Measurements from ENCODE around the gene TPRX1. TPM values are rescaled to one million over a fixed set of nuclear protein-coding genes. Genes with fewer than 3 reads are reported as not detected.

Gene TPRX1, protein sequence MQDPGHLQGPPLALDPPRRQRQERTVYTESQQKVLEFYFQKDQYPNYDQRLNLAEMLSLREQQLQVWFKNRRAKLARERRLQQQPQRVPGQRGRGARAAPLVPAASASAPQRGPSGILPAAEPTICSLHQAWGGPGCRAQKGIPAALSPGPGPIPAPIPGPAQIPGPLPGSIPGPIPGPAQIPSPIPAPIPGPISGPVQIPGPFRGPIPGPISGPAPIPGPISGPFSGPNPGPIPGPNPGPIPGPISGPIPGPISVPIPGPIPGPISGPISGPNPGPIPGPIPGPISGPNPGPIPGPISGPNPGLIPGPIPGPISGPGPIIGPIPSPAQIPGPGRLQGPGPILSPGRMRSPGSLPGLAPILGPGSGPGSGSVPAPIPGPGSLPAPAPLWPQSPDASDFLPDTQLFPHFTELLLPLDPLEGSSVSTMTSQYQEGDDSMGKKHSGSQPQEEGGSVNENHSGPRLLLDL
- total RNA-seq: not detected in 2 replicates

DNA sequence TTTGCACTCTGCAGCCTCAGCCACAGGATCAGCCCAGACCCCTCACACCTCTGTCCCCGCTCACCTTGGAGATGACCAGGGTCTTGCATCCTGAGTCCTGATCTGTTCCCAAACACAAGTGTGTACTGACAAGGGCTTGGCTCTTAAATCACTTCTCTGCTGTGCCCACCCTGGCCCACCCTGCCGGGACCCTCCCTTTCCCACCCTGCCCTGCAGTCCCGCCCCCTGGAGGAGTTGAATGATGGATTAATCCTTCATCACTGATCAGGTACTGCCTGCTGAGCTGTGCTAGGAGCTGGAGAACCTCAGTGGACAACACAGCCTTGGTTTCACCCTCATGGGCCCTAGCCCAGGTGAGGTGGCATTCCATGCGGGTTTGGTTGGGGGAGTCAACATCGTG is at the start of gene TPRX1:
Gene TPRX1 (minus strand): TSS at position 101 of the 400 bp plus-strand sequence. CDS start 12 bp downstream, at position 89.

DNA sequence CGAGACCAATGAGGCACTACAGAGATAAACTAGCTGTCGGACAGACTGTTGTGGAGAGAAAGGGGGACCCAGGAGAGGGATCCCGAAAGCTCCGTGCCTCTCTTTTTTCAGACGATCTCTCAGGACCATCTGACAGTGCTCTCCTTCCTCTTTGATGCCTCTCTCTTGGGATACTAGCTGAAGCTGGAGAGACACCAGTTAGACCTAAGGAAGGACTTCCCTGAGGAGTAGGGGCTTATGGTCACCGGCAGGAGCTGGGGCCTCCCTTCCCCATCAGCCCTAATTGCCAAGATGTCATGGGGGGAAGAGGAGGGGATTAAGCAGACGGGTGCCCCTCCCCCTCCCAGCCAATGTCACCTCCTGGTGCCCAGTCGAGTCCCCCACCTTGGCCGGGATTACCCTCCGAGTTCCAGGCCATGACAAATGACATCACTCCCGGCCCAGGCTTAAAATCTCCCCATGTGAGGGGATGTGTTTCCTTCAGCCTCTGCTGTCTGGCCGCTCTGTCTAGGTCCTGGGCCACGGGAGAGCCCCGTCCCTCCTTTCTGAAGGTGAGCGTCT is 17.2 kb upstream of the TPRX1 start, which contains the start of gene CRX:
Gene CRX (plus strand): TSS at position 478 of the 561 bp plus-strand sequence. CDS start 12,507 bp downstream, outside the sequence.

DNA sequence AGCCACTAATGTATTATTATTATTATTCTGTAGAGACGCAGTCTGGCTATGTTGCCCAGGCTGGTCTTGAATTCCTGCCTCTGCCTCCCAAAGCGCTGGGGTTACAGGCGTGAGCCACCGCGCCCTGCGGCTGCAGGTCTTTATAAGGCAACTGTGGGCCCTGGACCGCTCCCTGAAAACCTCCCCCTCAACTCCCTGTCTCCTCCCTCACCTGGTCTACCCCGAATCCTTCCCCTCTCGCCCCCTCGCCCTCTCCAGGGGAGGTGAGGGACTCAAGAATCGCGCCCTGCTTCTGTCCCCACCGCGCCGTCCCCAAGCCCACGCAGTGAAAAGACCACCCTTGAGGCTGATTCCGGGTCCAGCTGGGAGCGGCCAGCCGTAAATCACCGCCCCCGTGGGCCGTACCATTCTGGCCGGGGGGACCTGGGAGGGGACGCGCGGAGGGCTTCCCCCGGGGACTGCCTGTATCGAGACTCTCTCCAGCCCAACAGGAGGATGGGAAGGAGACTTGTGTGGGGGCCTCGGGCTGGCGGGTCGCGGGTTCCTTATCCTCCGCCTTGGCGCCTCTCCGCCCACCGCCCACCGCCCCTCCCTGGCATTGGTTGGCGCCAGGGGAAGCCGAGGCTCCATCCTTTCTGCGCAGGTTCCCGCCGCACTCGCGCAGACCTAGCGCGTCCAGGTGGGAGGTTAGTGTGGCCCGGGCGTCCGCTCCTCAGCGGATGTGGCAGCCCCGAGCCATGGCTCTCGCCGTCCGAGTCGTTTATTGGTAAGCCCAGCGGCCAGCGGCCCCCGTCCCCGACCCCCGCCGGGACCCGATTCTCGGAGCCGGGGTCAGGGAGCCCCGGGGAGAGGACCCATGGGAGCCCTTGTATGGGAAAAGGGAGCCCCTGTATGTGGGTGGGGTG is 26.1 kb downstream of the TPRX1 start, which contains the start of gene SELENOW:
Gene SELENOW (plus strand): TSS at position 655 of the 905 bp plus-strand sequence. CDS start 83 bp downstream, at position 738.

Other genes starting within 250 kb of the TPRX1 start
- gene ZNF541, start 231.4 kb downstream of the TPRX1 start, total RNA-seq: under 0.01 TPM in 2 replicates
- 1.4 and 7.1 TPM in 2 replicates for gene BICRA, start 195.4 kb downstream of the TPRX1 start, total RNA-seq
- 59.5 and 192 TPM in 2 replicates for gene EHD2, start 91.1 kb downstream of the TPRX1 start, total RNA-seq
- 67.2 and 130 TPM in 2 replicates for gene NOP53, start 59.0 kb downstream of the TPRX1 start, total RNA-seq
- gene SELENOW, start 25.8 kb downstream of the TPRX1 start, total RNA-seq: 95.3 and 155 TPM in 2 replicates
- gene CRX, start 17.4 kb upstream of the TPRX1 start, total RNA-seq: not detected in 2 replicates
- gene TPRX2, start 54.7 kb upstream of the TPRX1 start, total RNA-seq: not detected in 2 replicates
- gene SULT2A1, start 81.8 kb upstream of the TPRX1 start, total RNA-seq: not detected in 2 replicates
- gene BSPH1, start 187.6 kb upstream of the TPRX1 start, total RNA-seq: not detected in 2 replicates
- not detected in 2 replicates for gene ELSPBP1, start 190.1 kb upstream of the TPRX1 start, total RNA-seq
- not detected in 2 replicates for gene CABP5, start 239.5 kb upstream of the TPRX1 start, total RNA-seq

Data from nasal cavity respiratory epithelium epithelial cell of viscerocranial mucosa (primary cell).